HG03442 (cell line): ENCODE measurements around the gene PLBD1.

Source experiments
- ATAC-seq: cut with Tn5 transposase; IDR thresholded peaks from one replicate; pipeline ENCODE4 v1.9.1; 2021; ENCODE audit warnings: mild to moderate bottlenecking, moderate library complexity; ENCODE audit not compliant: unreplicated experiment

PLBD1 gene

DNA sequence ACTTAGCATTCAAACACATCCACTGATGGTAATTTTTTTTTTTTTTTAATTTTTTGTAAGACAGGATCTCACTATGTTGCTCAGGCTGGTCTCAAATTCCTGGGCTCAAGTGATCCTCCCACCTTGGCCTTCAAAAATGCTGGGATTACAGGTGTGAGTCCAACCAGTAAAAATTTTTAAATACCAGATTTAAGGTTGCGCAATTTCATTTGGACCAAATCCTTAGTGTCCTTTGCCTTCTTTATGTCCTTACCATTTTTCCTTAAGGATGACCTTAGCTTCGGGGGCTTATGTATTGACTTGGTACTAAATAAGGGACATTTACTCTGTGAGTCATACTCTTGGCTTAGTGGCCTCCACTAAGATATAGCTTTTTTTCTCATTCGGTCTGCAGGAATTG, 4.1 kb upstream of the PLBD1 start:
- ATAC-seq, result no peak

DNA sequence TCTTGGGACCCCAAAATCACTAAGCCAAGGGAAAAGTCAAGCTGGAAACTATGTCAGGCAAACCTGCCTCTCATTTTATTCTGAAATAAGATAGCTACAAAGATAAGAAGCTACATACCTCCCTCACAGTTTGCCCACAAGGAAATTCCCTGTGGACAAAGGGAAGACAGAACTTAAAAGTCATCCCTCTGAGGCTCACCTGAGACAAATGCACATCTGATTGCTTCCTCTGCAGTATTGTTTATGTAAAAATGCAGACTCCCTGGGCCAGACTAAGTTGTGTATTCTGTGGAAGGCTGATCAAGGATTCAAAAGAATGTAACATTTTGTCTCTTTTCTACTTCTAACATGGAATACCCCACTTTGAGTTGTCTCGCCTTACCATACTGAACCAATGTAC, 2.5 kb upstream of the PLBD1 start:
- no peak for ATAC-seq

DNA sequence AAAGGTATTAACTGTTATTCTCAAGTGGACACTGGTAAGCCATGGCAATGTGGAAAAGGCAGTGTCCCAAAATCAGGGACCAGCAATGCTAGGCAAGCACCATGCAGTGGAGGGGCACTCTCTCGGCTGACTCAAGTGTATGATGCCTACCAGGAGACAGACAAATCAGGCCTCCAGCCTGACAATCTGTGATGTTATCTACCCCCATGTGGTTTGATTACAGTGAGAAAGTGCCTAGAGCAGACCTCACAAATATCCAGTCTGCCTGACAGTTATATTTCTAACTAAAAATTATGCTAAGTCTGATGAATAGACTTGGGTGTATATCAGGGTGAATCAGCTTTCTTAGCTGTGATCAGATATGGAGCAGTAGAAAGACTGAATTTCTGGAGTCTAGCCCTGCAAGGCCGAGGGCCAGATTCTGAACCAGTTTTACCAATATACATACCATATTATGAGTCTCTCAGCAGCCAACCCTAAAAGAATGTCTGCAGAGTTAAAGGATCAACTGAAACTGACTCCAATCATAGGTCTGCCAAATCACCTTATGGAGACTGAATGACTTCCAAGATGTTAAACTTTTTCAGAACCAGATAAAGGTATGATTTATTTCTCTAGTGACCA, 3.2 kb downstream of the PLBD1 start:
- no peak for ATAC-seq

DNA sequence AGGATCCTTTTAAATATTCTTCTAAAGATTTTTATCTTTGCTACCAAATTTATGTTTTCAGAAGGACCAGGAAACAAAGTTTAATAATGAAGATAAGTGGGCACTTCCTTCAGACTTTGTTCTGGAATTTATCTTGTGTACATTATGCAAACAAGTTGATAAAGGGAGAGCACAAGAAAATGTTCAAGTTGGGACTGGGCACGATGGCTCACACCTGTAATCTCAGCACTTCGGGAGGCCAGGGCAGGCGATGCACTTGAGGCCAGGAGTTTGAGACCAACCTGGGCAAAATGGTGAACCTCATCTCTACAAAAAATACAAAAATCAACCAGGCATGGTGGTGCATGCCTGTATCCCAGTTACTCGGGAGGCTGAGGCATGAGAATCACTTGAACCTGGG, 4.6 kb downstream of the PLBD1 start:
- ATAC-seq, result no peak

DNA sequence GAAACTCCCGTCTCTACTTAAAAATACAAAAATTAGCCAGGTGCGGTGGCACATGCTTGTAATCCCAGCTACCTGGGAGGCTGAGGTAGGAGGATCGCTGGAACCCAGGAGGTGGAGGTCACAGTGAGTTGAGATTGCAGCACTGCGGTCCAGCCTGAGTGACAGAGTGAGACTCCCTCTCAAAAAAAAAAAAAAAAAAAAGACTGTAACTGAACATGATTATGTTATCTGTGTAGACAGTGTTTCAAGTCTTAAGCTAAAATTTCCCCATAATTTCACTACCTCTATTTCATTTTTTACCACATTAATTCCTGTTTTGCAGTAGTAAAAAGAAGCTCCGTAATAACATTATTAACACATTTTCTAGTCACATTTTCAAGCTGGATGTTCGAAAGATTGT, 5.4 kb downstream of the PLBD1 start:
- no peak for ATAC-seq

DNA sequence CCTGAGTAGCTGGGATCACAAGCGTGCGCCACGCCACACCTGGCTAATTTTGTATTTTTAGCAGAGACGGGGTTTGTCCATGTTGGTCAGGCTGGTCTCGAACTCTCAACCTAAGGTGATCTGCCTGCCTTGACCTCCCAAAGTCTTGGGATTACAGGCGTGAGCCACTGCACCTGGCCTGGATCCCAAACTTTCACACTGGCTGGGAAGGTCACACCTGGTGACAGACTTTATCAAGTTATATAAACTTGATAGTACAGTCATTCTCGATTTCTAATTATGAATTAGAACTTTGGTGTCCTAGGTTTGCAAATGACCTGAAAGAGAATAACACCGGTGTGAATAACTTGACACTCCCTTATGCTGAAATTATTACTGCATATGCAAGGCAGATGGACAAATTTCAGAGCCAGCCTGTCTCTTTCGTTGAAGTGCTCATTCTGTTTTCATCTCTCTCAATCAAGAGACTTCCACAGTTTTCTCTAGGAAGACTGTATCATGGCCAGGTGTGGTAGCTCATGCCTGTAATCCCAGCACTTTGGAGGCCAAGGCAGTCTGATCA, 5.9 kb downstream of the PLBD1 start:
- ATAC-seq, result no peak

DNA sequence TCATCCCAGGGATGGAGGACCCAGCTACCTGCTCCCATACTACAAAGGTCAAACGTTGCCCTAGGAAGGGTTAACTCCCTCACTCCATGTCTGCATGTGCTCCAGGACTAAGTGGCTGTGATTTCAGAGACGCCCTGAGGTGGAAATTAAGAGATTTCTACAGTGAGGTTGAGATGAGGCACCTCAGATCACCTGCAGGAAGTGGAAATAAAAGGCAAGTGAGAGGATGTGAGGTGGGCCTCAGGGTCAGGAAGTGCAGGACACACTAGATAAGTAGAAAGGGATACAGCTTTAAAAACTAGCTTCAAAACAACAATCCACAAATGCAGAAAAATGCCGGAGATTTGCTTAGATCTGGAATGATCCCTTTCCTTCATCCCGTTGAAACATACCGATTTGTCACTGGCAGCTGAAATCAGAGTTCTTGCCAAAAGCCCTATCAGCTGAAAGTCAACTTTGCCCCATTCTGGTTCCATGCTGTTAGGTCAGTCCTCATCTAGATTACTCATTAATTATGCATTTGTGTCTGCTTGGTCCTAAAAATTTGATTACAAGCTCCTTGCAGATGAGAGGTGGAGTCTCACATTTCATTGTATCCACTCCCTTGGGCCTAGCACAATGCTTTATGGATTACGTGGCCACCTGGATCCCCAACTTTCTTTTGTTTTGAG, 6.6 kb downstream of the PLBD1 start:
- no peak for ATAC-seq

DNA sequence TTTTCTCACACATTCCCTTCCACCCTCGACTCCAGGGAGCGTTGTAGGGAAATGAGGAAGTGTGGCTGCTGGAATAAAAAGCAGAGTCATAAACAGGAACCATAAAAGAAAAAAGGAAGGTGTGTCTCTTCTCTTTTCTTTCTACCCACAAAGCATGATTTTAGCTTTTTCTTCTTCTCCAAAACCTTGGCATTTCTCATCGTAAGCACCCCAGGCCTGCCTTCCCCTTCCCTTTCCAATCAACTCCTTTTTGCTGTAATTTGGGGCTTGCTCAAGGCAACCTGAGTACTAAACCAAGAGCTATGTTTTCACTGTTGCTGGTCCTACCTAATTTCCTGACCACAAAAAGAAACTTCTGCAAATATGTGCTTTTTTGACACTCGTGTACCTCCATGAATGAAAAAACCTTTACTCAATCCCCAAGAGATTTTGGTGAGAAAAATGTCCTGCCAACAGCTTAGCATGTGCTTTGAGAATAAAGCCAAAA, 9.2 kb downstream of the PLBD1 start:
- ATAC-seq, result no peak

DNA sequence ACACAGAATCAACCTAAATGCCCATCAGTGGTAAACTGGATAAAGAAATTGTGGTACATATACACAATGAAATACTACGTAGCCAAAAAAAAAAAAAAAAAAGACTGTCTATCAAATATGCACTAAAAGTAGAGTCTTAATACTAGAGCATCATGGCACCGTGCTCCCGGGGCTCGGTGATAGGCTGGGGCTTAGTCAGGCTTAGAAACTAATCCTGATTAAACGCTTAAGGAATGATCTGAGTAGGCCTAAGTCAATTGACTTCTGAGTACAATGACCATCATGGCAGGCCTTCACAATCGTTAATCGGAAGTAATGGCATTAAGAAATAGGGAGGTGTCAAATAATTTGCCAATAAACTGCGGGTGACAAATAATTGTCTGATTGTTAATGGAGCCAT, 9.7 kb downstream of the PLBD1 start:
- ATAC-seq, result no peak

DNA sequence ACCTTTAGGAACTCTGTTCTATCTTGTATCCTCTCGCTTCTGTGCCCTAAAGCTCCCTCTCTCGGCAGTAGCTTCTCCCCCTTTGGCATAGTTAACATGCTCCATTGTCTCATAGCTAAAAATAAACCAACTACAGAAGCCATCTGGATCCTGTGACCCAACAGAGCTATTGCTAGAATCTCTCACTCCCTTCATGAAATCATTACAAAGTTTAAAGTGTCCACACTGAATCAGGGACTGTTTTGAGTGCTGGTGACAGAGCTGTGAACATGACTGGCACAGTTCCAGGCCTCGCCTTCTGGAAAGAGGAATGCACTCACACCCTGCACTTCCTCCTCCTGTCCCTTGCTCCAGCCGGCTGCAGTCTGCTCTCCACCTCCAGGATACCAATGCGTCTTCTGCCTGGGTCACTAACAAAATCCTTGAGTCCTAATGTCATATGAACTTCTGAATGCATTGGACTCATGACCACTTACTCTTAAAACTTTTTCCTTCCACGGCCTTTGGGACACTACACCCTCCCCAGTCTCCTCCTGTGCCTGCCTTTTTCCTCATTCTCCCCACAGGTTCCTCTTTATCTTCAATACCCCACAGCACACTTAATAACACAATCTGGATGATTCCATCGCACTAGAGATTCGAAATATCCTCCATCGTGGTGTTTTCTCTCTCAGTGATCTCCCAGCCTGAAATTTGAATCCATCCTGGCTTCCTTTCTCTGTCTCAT, 13.2 kb downstream of the PLBD1 start:
- ATAC-seq, result no peak

DNA sequence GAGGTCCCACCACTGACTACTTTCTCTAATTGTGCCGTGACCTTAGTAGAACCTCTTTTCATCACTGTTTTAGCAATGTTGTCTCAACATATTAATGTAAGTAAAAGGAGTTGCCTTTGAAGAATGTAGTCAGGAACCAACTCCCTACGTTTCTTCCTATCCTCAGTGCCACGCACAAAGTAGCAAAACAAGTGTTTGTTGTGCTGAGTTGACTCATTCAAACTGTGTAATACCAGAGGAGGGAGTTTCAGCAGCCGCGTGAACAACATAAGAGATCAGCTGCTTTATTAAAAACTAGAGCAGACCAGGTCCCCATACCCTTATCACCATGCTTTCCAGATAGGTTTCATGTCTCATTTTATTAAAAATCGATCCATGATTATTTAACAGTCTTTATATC, 19.1 kb downstream of the PLBD1 start:
- ATAC-seq, result no peak

DNA sequence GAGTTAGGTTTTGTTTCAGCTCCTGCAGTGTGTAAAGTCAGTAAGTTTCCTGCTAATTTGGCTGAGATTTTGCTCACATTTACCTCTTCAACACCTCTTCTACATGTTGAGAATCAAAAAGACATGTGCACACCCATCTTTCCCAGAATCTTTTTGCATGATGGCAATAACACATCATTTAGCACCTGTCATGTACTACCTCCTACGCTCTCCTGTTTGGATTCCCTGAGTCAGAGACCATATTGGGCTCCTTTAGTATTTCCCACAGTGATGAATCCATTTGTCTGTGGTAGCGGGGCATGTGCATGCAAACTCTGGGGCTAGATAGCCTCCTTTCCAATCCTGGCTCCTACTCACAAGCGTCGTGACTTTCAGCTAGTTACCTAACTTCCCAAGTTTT, 20.1 kb downstream of the PLBD1 start:
- no peak for ATAC-seq

DNA sequence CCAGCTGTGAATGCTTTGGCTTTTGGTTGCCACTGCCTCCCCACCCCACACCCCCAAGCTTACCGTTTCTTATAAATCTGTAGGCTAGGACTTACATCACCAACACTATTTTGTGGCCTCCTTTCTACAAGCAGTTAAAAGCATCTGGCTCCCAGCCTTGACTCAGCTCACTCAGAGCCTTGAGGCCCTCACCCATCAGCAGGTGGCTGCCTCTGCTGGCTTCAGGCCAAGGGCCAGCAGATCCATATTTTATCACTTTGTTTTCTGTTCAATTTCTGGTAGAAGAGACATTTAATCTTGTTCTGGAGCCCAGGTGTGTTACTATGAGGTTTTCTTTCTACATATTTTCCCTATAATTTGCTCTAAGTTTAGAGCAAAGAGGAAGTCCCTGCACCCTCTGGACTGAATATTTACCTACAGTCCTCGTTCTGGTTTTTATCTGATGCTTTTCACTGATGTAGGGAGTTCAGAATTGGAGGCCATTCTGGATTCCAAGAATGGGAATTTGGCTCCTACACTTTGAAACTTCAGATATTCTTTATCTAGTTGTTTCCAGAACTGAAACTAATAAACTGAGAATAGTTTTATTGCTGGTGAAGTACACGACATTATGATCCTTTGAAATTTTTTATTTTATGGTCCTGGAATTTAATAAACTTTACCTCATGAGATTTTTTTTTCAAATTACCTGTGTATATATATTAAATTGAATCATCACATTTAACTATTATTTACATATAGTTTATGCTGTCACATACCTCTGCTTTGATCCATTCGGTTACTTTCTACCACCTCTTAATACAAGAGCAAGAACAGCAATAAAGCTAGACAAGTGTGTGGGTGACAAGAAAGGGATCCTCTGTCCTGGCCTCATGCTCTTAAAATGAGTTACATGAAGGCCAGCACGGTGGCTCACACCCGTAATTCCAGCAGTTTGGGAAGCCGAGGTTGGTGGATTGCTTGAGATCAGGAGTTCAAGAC, 22.2 kb downstream of the PLBD1 start:
- no peak for ATAC-seq

DNA sequence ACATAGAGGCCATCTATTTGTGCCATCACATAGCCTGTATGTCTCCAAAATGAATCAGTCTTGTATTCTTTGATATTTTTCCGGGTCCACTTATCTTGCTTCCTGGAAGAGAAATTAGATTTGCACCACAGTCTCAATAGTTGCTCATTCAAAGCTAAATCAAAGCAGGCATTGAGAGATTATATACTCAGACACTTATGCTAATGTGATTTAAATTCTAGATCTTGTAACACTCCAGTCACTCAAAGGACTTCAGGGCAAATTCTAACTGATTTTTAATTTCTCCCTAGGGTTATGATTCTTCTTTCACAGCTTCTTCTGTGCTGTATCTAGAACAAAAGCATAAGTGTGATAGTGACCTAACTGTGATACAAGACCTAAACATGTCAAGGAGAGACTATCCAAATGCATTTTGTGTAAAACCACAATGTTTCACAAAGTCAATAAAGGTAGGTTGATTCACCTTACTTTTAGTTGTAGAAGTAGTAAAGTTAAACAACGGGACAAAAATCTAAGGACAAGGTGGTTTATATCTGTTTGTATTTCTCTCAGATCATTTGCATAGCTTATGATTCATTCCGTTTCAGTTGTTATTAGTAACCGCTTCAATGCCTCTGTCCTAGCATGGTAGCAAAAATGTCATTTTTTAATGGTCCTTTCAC, 26.8 kb downstream of the PLBD1 start:
- peak; percentile 72 for ATAC-seq

DNA sequence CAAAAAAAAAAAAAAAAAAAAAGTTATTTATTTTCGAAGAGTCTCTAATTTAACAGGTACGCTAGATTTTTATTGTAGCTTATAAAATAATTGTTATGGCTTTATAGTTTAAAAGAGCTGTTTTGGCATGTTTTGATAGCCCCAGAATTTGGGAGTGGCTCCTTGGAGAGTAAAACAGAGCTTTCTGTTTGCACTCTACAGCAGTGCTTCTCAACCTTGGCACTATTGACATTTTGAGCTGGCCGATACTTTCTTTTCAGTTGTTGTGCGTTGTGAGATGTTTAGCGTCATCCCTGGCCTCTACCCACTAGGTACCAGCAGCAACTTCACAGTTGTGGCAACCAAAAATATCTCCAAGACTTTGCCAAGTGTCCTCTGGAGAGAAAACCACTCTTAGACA, 30.6 kb downstream of the PLBD1 start:
- ATAC-seq, result no peak

DNA sequence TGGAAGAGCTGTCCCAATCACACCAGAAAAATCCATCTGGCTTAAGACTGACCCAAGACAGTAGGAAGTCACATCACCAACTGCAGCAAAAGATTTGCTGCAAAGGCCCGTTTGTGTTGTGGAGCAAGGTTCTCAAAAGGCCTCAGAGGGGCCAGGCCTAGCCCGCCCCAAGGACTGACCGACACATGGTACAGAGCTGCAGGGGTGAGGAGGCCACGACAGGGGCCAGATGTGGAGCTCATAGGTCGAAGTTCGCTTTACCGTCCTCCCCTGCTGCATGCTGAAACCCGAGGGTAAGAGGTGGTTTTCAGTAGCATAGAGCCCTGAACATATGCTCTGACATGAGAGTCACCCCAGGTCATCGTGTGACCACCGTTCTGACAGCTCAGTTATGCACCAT, 35.5 kb downstream of the PLBD1 start:
- ATAC-seq, result no peak

DNA sequence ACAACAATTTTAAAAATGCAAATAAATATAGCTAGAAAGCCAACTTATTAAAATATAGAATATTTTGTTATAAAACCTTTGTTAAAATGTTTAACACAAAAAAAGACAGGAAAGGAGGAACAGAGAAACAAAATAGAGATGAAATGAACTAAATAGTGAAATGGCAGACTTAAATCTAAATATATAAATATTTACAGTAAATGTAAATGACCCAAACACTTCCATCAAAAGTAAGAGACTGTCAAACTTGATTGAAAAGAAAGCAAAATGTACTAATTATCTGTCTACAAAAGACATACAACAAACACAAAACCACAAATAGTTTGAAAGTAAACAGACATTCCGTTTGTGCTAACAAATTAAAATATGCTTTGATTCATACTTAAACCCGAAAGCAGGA, 41.7 kb downstream of the PLBD1 start:
- ATAC-seq, result no peak

DNA sequence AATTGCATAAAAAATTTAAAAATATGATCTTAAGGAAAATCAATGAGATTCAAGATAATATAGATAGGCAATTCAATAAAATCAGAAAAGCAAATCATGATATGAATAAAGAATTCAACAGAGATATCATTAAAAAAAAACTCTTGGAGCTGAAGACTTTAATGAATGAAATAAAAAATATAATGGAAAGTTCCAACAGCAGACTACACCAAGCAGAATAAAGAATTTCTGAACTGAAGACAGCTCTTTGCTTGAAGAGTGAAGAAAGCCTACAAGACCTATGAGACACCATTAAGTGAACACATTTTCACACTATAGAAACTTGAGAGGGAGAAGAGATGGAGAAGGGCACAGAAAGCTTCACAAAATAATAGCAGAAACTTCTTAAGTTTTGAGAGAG, 45.9 kb downstream of the PLBD1 start:
- ATAC-seq, result no peak

DNA sequence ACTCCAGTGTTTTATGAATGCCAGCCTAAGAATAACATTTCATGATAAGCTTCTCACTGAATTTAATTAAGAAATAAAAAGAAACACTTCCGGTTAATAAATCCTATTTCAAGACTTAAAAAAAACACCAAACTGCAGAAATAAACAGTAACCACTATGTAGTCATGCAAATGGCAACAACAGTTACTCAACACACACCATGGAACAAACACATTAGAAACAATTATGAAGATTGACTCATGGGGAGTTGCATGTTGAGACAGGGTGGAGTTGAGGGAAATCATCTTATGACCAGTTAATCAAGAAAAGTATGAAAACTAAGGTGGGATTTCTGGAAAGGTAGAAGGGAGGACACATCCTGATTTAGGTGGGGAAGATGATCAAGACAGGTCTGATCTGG, 52.7 kb downstream of the PLBD1 start:
- no peak for ATAC-seq

DNA sequence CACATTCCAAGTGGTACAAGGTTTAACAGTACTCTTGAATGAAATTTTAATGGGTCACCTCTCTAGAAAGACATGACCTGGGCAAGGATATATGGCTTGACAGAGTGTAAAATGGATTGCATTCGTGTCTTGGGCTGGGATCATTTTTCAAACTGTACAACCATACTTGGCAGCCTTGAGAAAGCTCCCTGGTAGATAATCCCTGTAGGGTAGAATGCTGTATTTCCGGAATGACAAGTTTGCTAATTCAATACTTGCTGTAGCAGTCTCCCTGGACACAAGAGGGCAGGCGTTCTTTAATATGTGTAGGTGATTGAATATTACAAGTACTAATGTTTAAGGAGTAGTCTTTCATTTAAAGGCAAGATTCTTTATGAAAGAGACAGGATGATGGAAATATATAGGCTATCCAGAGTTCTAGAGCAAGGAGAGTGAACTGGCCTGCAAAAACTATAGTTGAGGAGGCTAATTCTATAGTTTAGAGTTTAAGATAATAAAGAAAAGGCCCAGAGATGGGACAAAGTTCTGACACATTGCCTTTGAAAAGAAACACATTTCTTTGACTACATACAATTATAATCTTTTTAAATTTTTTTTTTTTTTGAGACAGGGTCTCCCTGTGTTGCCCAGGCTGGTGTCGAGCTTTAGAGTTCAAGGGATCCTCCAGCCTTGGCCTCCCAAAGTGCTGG, 53.4 kb downstream of the PLBD1 start:
- ATAC-seq, result no peak
